HG02623 (cell line): ENCODE data around the gene KLHL12.

ENCODE experiments used
- ATAC-seq: cut with Tn5 transposase; IDR thresholded peaks from one replicate; pipeline ENCODE4 v1.9.1; 2021; ENCODE audit warnings: moderate library complexity; ENCODE audit not compliant: unreplicated experiment

The KLHL12 gene

DNA sequence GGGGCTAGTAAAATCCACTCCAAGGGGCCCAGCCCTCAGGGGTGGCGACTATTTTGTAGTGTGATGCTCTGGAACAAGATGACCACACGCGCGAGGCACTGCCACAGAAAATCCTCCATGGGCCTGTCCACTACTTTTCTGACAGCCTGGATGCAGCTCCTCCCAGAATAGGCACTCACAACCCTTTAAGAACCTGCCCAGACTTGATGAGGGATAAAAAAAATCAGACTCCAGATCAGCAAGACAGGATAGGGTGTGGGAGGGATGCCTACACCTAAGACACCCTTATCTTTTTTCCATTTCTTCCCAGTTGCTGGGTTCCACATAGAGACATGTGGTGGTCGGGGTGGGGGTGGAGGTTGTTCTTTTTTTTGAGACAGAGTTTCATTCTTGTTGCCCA is 82.8 kb downstream of the KLHL12 start:
- ATAC-seq = no peak

DNA sequence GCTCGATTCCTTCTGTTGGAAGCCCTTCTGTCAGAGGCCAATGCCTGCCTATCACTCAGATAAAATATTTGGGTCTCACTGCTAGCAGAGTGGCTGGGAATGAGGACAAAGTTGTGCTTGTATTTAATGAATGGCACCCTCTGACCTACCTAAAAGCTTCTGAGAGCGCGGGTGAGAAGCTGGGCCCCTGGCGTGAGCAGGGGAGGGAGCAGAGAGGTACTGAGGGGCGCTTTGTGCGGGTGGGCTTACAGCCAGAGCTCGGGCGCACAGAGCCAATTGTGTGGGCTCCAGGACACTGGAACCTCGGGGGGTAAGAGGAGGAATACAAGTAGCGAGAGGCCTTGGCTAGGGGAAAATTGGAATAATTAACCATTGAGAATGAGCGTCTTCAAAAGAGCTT is 84.0 kb downstream of the KLHL12 start:
- ATAC-seq = no peak
